Right lobe of liver (tissue), 6 donors: ENCODE data around the gene SLC4A5. TPM values are rescaled to one million over a fixed set of nuclear protein-coding genes. Genes with fewer than 3 reads are reported as not detected.

ENCODE experiments used
- ATAC-seq, 4 donors: fragments of 200-7000 bp; cut with Tn5 transposase; one replicate each; pipeline ENCODE4 v1.9.1; 2020; ENCODE audit warnings: mild to moderate bottlenecking in 4 of 4, moderate library complexity in 4 of 4
- DNase-seq, 3 donors: peaks; one replicate each; pipeline ENCODE4 v3.0.0-alpha.2; 2020
- H3K27ac ChIP-seq, 3 donors: fragments of 200-600 bp; one replicate each; pipeline ENCODE4 v1.8.0; 2022
- H3K27me3 ChIP-seq, 2 donors: fragments of 200-600 bp; one replicate each; pipeline ENCODE4 v1.8.0; 2022
- H3K36me3 ChIP-seq, 4 donors: fragments of 200-600 bp; sonication (generic) in 1 of 4; one replicate each; pipeline versions ENCODE4 v1.5.1 to v1.8.0; 2017 to 2022; ENCODE audit warnings: control low read depth in 1 of 4
- H3K4me1 ChIP-seq, 4 donors: fragments of 200-600 bp; sonication (generic) in 1 of 4; one replicate each; pipeline versions ENCODE4 v1.5.1 to v1.8.0; 2017 to 2022; ENCODE audit warnings: control low read depth in 1 of 4
- H3K4me3 ChIP-seq, 3 donors: fragments of 200-600 bp; one replicate each; pipeline ENCODE4 v1.8.0; 2022
- H3K9me3 ChIP-seq, 4 donors: fragments of 200-600 bp; sonication (generic) in 1 of 4; one replicate each; pipeline versions ENCODE4 v1.5.1 to v1.8.0; 2017 to 2022; ENCODE audit warnings: control low read depth in 1 of 4
- CTCF ChIP-seq, 4 donors: fragments of 200-600 bp in 3 of 4; fragments of 450-650 bp in 1 of 4; IDR thresholded peaks; one replicate each; pipeline versions ENCODE4 v1.5.1 to v1.8.0; 2016 to 2022; ENCODE audit warnings: antibody characterized with exemption in 4 of 4, mild to moderate bottlenecking in 2 of 4
- POLR2A ChIP-seq: fragments of 450-650 bp; IDR thresholded peaks from one replicate; pipeline ENCODE4 v1.6.1; 2017; ENCODE audit warnings: antibody characterized with exemption, mild to moderate bottlenecking
- WGBS: methylation state at CpG from one replicate; pipeline ENCODE4 v1.1.6; 2018; ENCODE audit warnings: low coverage, low lambda C conversion rate; ENCODE audit not compliant: insufficient coverage; ENCODE audit errors: missing lambda C conversion rate; 5-methylcytosine and 5-hydroxymethylcytosine counted together
- intact Hi-C, 2 donors: fragments of 100-400 bp; cut with DNase I; formaldehyde crosslinking; loops; one replicate each; pipeline versions ENCODE4 v1.11.2 to v1.14.1; 2022
- total RNA-seq, 6 experiments: library from RNA; depleted of rRNA in 2 of 6; stranded (reverse); fragments of >200 nt in 2 of 6; fragmentation: NEBNext Ultra II Directional in 3 of 6; extraction: Animal tissue kit (Norgen Biotek cat#: 25700) in 3 of 6; gene quantifications; one replicate each; pipeline versions ENCODE4 v1.1.0 to v1.2.4, GENCODE V29; 2016 to 2023
- donor health status: DM: no; HTN: yes; CAD: no.
- donor health status: DM: no; HTN: no; CAD: no.
- donor health status: DM: no; HTN: no; CAD: no.
- donor health status: DM: no; HTN: yes; CAD: no.
- donor health status: DM: no; HTN: yes; CAD: no.

Gene SLC4A5
- total RNA-seq, 6 experiments from 2014 or later, result 0.12 to 1.2 (median 0.68) TPM

DNA sequence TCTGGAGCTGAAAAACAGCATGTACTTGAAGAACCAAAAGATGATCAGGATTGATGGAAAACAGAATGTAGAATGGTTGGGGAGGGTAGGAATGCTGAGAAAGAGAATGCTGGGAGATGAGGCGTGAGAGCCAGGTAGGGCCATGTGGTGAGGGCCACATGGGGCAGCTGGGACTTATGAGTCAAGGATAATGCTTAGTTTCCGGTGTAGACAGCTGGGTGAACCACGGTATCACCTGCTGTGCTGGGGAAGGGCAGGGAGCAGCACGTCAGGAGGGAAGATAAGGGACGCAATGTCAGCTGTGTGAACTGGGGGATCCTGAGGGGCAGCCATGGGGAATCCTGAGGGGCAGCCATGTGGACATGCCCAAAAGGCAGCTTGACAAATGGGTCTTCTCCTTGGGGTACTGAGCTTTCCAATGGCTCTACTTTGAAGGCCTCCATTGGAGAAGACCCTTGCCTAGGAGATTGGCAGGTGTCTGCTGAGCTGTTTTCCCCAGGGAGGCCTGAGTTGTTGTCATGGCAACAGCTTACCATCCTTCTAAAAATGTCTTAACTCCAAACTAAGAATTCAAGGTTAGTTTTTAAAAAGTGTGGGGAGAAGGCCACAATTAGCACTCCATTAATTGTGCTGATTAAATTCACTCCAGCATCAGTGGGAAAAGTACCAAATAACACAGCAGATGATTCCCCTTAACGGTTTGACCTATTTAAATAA lies 93.7 kb downstream of the SLC4A5 start:
- WGBS, result 61% methylated on average over 5 of the region's 6 CpGs
- no peaks in the 10 kb centered on the region for H3K4me1 ChIP-seq

GRCh38 chr2:74246496-74247195 lies 96.6 kb downstream of the SLC4A5 start:
- Histone ChIP-seq H3K4me1 (no peaks in the 10 kb centered on the region), H3K36me3 (no peaks in the 10 kb centered on the region), H3K27ac (no peak overlapping the region), H3K4me3 (no peak overlapping the region), H3K27me3 (no peaks in the 10 kb centered on the region), H3K9me3 (no peaks in the 10 kb centered on the region)
- 90% methylated on average over 7 of the region's 14 CpGs for WGBS
- DNase-seq, result no peak
- intact Hi-C loops, result loop anchor here in 1 of 2 donors (10.0 kb wide), 1 partner anchor 168 kb away; no protein-coding TSS in a partner anchor
- no peak for ATAC-seq
- TF ChIP-seq CTCF (IDR thresholded peaks at IDR 0.05) (no peak), POLR2A (no peak)

More for the DNA sequence above, 93.7 kb downstream of the SLC4A5 start:
- TF ChIP-seq CTCF (IDR thresholded peaks at IDR 0.05) (no peak), POLR2A (no peak)
- ATAC-seq (no peak), DNase-seq (no peak)
- Histone ChIP-seq H3K36me3 (no peaks in the 10 kb centered on the region), H3K4me3 (no peak overlapping the region), H3K9me3 (no peaks in the 10 kb centered on the region), H3K27me3 (no peaks in the 10 kb centered on the region), H3K27ac (no peak overlapping the region)
- intact Hi-C loops, result loop anchor here in 1 of 2 donors (10.0 kb wide), 2 partner anchors 95 to 165 kb away; partner anchors contain the start of gene SLC4A5

DNA sequence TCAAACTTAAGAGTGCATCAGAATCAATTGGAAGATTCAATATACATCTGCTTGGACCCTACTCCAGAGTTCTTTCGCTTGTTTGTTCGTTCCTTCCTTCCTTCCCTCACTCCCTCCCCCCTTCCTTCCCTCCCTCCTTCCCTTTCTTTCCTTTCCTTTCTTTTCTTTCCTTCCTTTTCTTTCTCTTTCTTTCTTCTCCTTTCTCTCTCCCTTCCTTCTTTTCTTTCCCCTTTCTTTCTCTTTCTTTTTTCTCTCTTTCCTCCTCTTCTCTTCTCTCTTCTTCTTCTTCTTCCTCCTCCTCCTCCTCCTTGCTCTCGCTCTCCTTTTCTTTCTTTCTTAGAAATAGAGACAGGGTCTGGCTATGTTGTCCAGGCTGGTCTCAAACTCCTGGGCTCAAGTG lies 98.9 kb downstream of the SLC4A5 start:
- no peaks in the 10 kb centered on the region for H3K9me3 ChIP-seq
- H3K27me3 ChIP-seq, result no peaks in the 10 kb centered on the region
- TF ChIP-seq POLR2A (no peak), CTCF (IDR thresholded peaks at IDR 0.05) (no peak)
- no peak overlapping the region for H3K27ac ChIP-seq
- no peaks in the 10 kb centered on the region for H3K36me3 ChIP-seq
- no peaks in the 10 kb centered on the region for H3K4me1 ChIP-seq
- ATAC-seq (no peak), DNase-seq (no peak)
- no peak overlapping the region for H3K4me3 ChIP-seq
- intact Hi-C loops, result loop anchor here in 1 of 2 donors (10.0 kb wide), 1 partner anchor 171 kb away; no protein-coding TSS in a partner anchor
- 73% methylated on average over 3 of the region's 3 CpGs for WGBS

GRCh38 chr2:74242354-74243071 lies 100.7 kb downstream of the SLC4A5 start:
- intact Hi-C loops, result loop anchor here in 1 of 2 donors (10.0 kb wide), 1 partner anchor 172 kb away; no protein-coding TSS in a partner anchor
- H3K4me1 ChIP-seq, result no peaks in the 10 kb centered on the region
- no peaks in the 10 kb centered on the region for H3K27me3 ChIP-seq
- no peak for ATAC-seq
- no peaks in the 10 kb centered on the region for H3K9me3 ChIP-seq
- H3K4me3 ChIP-seq, result no peak overlapping the region
- H3K27ac ChIP-seq, result no peak overlapping the region
- WGBS, result 79% methylated on average over 7 of the region's 7 CpGs
- no peaks in the 10 kb centered on the region for H3K36me3 ChIP-seq
- DNase-seq, result no peak
- TF ChIP-seq CTCF (IDR thresholded peaks at IDR 0.05) (no peak), POLR2A (no peak)
